D341Med (cell line): ENCODE data around the gene MSL1.

Source experiments
- DNase-seq: peaks from one replicate; pipeline ENCODE4 v3.0.0; 2012; ENCODE audit warnings: low spot score

Gene MSL1

GRCh38 chr17:40104594-40105486 is 16.9 kb upstream of the MSL1 start:
- no peak for DNase-seq

GRCh38 chr17:40105861-40106759 is 15.7 kb upstream of the MSL1 start:
- no peak for DNase-seq

DNA sequence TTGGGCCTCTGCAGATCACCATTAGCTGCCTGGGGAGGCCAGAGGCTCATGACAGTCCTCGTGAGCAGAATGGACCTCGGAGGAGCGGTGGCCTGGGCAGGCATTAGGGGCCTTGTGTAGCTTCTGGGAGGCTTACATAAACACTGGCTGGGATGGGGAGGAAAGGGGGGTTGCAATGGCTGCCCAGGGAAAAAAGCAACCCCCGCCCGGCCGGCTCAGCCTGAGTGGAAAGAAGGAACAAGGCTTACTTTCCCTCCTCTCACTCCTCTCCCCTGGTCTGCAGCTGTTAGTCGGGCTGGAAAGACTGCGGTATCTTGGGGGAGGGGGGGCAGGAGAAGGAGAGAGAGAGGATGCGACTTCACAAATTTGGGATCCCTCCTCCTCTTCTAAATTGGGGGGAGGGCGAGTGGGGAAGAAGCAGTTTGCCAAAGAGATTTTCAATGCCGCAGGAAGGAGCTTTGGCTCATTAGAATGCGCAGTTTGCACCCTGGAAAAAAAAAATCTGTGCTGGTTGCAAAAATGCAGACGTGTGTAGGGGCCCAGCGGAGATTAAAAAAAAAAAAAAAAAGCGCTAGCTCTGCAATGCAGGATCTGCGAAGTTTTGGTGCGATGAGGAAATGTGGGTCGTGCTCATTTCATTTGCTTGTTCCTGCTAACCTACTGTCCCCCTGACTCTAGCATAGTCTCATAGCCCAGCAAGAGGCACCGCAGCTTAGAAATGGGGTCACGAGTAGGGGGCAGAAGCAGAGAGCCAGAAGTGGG is 14.8 kb upstream of the MSL1 start:
- DNase-seq, result no peak

GRCh38 chr17:40107522-40108174 is 14.1 kb upstream of the MSL1 start:
- DNase-seq, result no peak

GRCh38 chr17:40108970-40109824 is 12.6 kb upstream of the MSL1 start:
- DNase-seq, result no peak

GRCh38 chr17:40110026-40110845 is 11.5 kb upstream of the MSL1 start:
- DNase-seq, result no peak

DNA sequence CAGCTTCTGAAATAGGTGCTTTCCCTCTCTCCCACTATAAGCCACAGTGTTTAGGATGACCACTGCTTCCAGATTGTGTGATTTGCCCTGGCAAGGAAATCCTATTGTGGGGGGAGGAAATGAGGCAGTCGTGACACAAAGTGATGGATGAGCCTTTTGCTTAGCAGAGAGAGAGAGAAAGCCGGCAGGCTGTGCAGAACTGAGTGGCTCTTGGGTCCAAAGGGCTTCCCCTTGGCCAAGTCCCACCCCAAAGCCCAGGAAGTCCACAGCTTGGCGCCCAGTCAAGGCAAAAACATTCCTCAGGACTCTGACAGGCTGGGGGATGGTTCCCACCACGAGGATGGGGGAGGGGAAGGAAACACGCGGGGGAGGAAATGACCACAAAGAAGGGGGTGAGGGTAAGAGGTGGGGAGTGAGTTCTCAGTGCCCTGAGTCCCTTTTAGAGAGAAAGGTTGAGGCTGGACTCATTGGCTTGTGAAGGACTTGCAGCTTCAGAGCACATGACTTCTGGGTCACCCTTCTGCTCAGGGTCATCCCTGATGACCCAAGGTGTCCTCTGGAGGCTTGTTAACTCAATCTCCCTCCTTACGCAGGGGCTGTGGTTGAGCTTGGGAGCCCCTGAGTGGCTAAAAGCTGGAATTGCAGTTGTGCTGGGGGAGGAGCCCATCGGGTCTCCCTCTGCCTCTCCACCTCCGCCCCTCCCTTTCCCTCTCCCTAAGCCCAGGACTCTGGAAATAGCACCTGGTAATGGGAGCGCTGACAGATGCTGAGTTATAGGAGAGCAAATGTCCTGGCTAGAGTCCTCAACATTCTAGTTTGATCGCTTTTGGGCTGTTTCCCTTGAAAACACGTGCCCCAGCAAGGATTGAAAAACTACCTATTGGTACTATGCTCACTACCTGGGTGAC is 10.3 kb upstream of the MSL1 start:
- DNase-seq, result peak; percentile 95

DNA sequence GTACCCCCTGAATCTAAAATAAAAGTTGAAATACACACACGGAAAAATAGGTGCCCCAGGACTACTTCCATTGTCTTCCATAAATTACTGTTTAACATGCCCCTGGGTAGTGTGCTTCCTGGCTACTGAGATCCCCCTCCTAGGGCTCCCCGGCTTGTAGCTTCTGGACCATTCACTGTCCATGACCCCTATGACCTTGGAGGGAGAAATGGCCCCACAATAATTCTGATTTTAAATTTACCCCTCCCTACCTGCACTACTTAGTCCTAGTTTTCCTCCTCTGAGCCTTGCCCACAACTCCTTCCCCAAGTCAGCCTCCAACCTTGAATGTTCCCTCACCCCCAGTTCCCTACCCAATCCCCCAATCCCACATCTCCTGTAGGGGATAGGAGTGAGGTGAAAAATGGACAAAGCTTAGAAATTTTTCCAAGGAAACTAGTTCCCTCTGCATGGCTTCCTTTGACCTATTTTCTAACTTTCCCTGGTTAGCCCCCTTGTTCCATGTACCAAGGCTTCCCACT is 9.5 kb upstream of the MSL1 start:
- DNase-seq, result no peak

DNA sequence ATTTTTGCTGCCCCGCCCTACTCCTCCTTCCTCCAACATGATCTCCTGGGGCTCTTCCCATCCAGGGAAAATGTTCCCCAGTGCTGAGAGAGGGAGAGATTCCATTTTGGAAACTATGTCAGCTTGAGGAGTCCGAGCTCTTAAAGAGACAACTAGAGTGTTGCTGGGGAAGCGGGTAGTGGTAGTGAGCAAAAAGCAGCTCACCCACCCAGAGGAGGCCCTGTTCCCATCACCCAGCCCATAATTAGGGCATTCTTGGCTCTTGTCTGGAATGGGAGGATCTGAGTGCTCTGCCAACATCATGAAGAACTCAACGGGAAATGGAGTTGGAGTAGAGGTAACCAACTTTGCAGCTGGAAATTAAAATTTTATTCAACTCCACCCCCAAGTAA is 9.1 kb upstream of the MSL1 start:
- no peak for DNase-seq

GRCh38 chr17:40113110-40113906 is 8.5 kb upstream of the MSL1 start:
- DNase-seq, result peak; percentile 95

DNA sequence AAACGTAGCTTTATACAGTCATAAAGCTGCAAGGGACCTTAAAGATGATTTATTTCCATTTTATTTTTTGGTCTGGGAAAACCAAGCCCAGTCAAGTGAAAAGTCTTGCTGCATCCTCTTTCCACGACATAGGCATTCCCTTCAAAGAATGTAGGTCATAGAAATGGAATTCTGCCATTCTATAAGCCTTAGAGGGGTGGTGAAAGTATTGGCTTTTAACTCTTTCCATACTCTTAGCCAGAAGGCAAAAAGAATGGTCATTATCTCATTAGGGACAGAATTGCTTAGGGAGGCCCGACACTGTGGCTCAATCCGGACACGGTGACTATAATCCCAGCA is 7.9 kb upstream of the MSL1 start:
- DNase-seq, result no peak

GRCh38 chr17:40115101-40115436 is 6.7 kb upstream of the MSL1 start:
- DNase-seq, result no peak

GRCh38 chr17:40122136-40122998 is 596 bp downstream of the MSL1 start:
- peak; percentile 73 for DNase-seq

- DNase-seq, result peak; percentile 86
Observed at GRCh38 chr17:40122999-40123810, 1.4 kb downstream of the MSL1 start.

DNA sequence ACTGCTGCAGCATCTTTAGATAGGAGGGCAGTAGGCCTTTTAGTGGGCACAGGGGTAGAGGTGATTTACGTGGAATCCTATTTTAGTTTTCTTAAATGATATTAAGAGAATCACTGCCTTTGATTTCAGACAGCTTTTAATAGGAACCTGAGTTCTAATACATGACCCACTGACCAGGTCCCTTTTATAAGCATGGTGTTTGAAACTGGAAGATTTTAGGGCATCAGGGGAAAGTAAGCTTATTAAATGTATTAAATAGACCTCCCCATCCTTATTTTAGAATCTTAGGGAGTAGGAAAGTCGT is 2.0 kb downstream of the MSL1 start:
- DNase-seq, result no peak
